Right lung (tissue), 5 donors: Measurements from ENCODE around the gene AAGAB. TPM values are rescaled to one million over a fixed set of nuclear protein-coding genes. Genes with fewer than 3 reads are reported as not detected.
"Not testable (repeated sequence)": the region's sequence is repeated elsewhere in the genome, so short reads cannot be mapped to it uniquely, and the experiment has no call there.

Experiments
- DNase-seq, 2 donors: peaks; one replicate each; pipeline ENCODE4 v3.0.0-alpha.2; 2013
- polyA plus RNA-seq, 5 donors: library from polyadenylated mRNA; unstranded; fragments of 120-200 nt; gene quantifications; one replicate each; pipeline versions ENCODE4 v1.2.1 to v1.2.3, GENCODE V29; 2013; ENCODE audit warnings: inconsistent platforms in 1 of 5, low replicate concordance in 1 of 5; ENCODE audit not compliant: insufficient read length in 5 of 5, insufficient read depth in 1 of 5

Gene AAGAB
- polyA plus RNA-seq, 5 donors, result 26.9 to 35.1 (median 28.3) TPM

- not testable (repeated sequence) for DNase-seq
These were observed 101.4 kb downstream of the AAGAB start for GRCh38 chr15:67153044-67153443.

- no peak for DNase-seq
These were observed 102.0 kb downstream of the AAGAB start for GRCh38 chr15:67152429-67152828.

Other genes with a start within 250 kb of the AAGAB start
- gene SMAD3, start 189.1 kb downstream of the AAGAB start, polyA plus RNA-seq, result 10 to 100 TPM; 40.4 to 54.0 (median 46.2) TPM
- 1 to 10 TPM; 1.8 to 2.5 (median 2.4) TPM for gene IQCH, start 125 bp upstream of the AAGAB start, polyA plus RNA-seq